GM23338 (cell line): ENCODE results near the gene SOX12. TPM values are rescaled to one million over a fixed set of nuclear protein-coding genes. Genes with fewer than 3 reads are reported as not detected.
"Not testable (repeated sequence)": the region's sequence is repeated elsewhere in the genome, so short reads cannot be mapped to it uniquely, and the experiment has no call there.

ENCODE experiments used
- ATAC-seq: fragments of 200-7000 bp; cut with Tn5 transposase; 3 replicates; pipeline ENCODE4 v1.9.1; 2020
- DNase-seq: peaks from one replicate; pipeline ENCODE4 v3.0.0-alpha.2; 2015; ENCODE audit warnings: low spot score
- H2AFZ ChIP-seq: fragments of 200-600 bp; sonication (generic); 2 replicates; pipeline ENCODE4 v1.8.0; 2016; ENCODE audit warnings: antibody characterized with exemption, mild to moderate bottlenecking, moderate library complexity
- H3F3A ChIP-seq: fragments of 200-600 bp; sonication (generic); replicated peaks from 2 replicates; pipeline ENCODE4 v1.8.0; 2017; ENCODE audit warnings: antibody characterized with exemption, mixed run types, low read depth
- H3K27ac ChIP-seq: fragments of 200-600 bp; sonication (generic); 2 replicates; pipeline ENCODE4 v1.6.1; 2016; ENCODE audit warnings: low read depth
- H3K27me3 ChIP-seq: fragments of 200-600 bp; sonication (generic); 2 replicates; pipeline ENCODE4 v1.8.0; 2016; ENCODE audit warnings: mild to moderate bottlenecking, mixed run types, moderate library complexity; ENCODE audit not compliant: insufficient read depth
- H3K36me3 ChIP-seq: fragments of 200-600 bp; sonication (generic); 2 replicates; pipeline ENCODE4 v1.8.0; 2016; ENCODE audit warnings: mild to moderate bottlenecking; ENCODE audit not compliant: insufficient read depth
- H3K4me1 ChIP-seq: fragments of 200-600 bp; sonication (generic); 2 replicates; pipeline ENCODE4 v1.8.0; 2016; ENCODE audit warnings: mild to moderate bottlenecking, moderate library complexity; ENCODE audit not compliant: insufficient read depth
- H3K4me2 ChIP-seq: fragments of 200-600 bp; sonication (generic); 2 replicates; pipeline ENCODE4 v1.7.1; 2017; ENCODE audit warnings: mixed run types
- H3K4me3 ChIP-seq: fragments of 200-600 bp; sonication (generic); 2 replicates; pipeline ENCODE4 v1.6.1; 2016; ENCODE audit warnings: mixed run types
- H3K79me2 ChIP-seq: fragments of 200-600 bp; sonication (generic); replicated peaks from 2 replicates; pipeline ENCODE4 v1.8.0; 2017; ENCODE audit warnings: mild to moderate bottlenecking; ENCODE audit not compliant: insufficient read depth
- H3K9me2 ChIP-seq: fragments of 200-600 bp; sonication (generic); 2 replicates; pipeline ENCODE4 v1.8.0; 2017; ENCODE audit not compliant: insufficient read depth
- H4K20me1 ChIP-seq: fragments of 200-600 bp; sonication (generic); replicated peaks from 2 replicates; pipeline ENCODE4 v1.8.0; 2017; ENCODE audit warnings: mild to moderate bottlenecking; ENCODE audit not compliant: insufficient read depth
- H3K27ac Mint-ChIP-seq: 2 replicates; pipeline ENCODE4 v1.8.0; 2020; ENCODE audit warnings: inconsistent platforms, mild to moderate bottlenecking, moderate library complexity, mixed read lengths
- H3K27me3 Mint-ChIP-seq: 3 replicates; pipeline ENCODE4 v1.8.0; 2022; ENCODE audit warnings: low read depth, mild to moderate bottlenecking, moderate library complexity, mixed read lengths, inconsistent platforms; ENCODE audit not compliant: insufficient read depth, poor library complexity
- H3K36me3 Mint-ChIP-seq: 3 replicates; pipeline ENCODE4 v1.8.0; 2021; ENCODE audit warnings: low read depth, mild to moderate bottlenecking, inconsistent platforms, moderate library complexity, mixed read lengths
- H3K4me1 Mint-ChIP-seq: 3 replicates; pipeline ENCODE4 v1.8.0; 2020; ENCODE audit warnings: mild to moderate bottlenecking, inconsistent platforms, mixed read lengths
- H3K4me3 Mint-ChIP-seq: 3 replicates; pipeline ENCODE4 v1.8.0; 2021; ENCODE audit warnings: moderate library complexity, mild to moderate bottlenecking, inconsistent platforms, mixed read lengths
- H3K9me3 Mint-ChIP-seq: 3 replicates; pipeline ENCODE4 v1.8.0; 2020; ENCODE audit warnings: moderate library complexity, mild to moderate bottlenecking, inconsistent platforms, mixed read lengths
- CREB1 ChIP-seq: fragments of 250-450 bp; sonication (Bioruptor Pico); IDR thresholded peaks from 2 replicates; pipeline ENCODE4 v1.5.0; 2020; ENCODE audit warnings: low read depth, mild to moderate bottlenecking, moderate library complexity
- ETS1 ChIP-seq: IDR thresholded peaks from 2 replicates; pipeline ENCODE4 v1.6.1; 2016; ENCODE audit warnings: antibody characterized with exemption
- EZH2 ChIP-seq: fragments of 200-600 bp; sonication (generic); IDR thresholded peaks from one replicate; pipeline ENCODE4 v1.8.0; 2017; ENCODE audit warnings: antibody characterized with exemption, mild to moderate bottlenecking, low read depth; ENCODE audit not compliant: unreplicated experiment
- EZH2phosphoT487 ChIP-seq: fragments of 200-600 bp; sonication (generic); IDR thresholded peaks from one replicate; pipeline ENCODE4 v1.8.1; 2018; ENCODE audit warnings: antibody characterized with exemption; ENCODE audit not compliant: unreplicated experiment
- NANOG ChIP-seq: IDR thresholded peaks from 2 replicates; pipeline ENCODE4 v1.6.1; 2016; ENCODE audit warnings: antibody characterized with exemption, borderline replicate concordance
- REST ChIP-seq: IDR thresholded peaks from one replicate; pipeline ENCODE4 v1.6.1; 2018; ENCODE audit warnings: antibody characterized with exemption; ENCODE audit not compliant: unreplicated experiment
- STAT1 ChIP-seq: IDR thresholded peaks from one replicate; pipeline ENCODE4 v1.6.1; 2016; ENCODE audit warnings: antibody characterized with exemption; ENCODE audit not compliant: unreplicated experiment
- ZNF114 ChIP-seq: fragments of 250-450 bp; sonication (Bioruptor Pico); IDR thresholded peaks from 2 replicates; pipeline ENCODE4 v1.5.0; 2020; ENCODE audit warnings: mild to moderate bottlenecking, moderate library complexity
- polyA plus RNA-seq: library from polyadenylated mRNA; unstranded; fragments of >200 nt; fragmentation: Nextera tagmentation; extraction: Ambion mirVana; gene quantifications from 2 replicates; pipeline ENCODE4 v1.2.1, GENCODE V29; 2016
- total RNA-seq: library from RNA; depleted of rRNA; stranded (reverse); fragments of >200 nt; shearing (Covaris generic); gene quantifications from 2 replicates; pipeline ENCODE4 v1.2.3, GENCODE V29; 2014
- TF ChIP-seq, protein P1 (sequence below), 2 experiments: fragments of 200-600 bp in 1 of 2; sonication (generic) in 1 of 2; conservative IDR thresholded peaks; 2 replicates each; pipeline versions ENCODE4 v1.5.1 to v1.6.1; 2016 to 2017; ENCODE audit warnings: antibody characterized with exemption in 2 of 2, low read depth in 2 of 2, mild to moderate bottlenecking in 2 of 2, moderate library complexity in 1 of 2

The SOX12 gene
- total and polyA plus RNA-seq, 2 experiments from 2014 or later = 14.1 to 32.0 TPM

DNA sequence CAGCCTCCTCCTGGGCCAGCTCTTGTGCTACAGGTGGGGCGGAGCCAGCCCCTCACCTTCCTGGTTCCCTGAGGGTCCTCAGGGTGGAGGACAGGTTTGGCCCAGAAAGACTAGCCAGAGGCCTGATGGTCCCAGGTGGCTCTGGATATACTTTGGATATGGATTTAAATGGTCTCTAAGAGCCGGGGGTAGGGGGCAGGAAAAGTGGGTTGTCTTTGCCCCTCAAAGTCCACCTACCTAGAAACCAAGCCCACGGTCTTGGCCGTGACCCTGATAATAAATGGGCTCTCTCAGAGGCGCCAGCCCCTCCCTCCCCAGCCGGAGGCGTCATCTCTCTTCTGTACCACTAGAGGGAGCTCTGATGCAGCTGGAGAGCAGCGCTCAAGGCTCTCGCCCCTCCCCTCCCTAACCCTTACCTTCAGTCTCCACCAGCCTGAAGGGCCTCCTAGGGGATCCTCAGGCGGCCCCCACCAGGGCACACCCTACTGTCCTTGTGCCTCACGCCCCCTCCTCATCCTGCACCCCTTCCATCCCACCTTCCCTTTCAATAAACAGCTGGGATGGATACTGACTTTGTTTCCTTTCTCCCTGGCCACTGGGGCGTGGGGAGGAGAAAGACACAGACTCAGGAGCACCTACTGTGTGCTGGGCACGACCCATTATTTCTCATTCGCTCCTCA lies 29.1 kb downstream of the SOX12 start:
- no peaks in the 10 kb centered on the region for H3K27me3 ChIP-seq
- peaks cover 2% of the 10 kb centered on the region; the same call in 1 of the 3 replicates for H3K36me3 Mint-ChIP-seq
- H3K27ac ChIP-seq = no peak overlapping the region
- H3F3A ChIP-seq = 0 out of 2 replicates have a peak, but pooled peaks cover 6% of the 10 kb centered on the region
- TF ChIP-seq, protein P1, sequence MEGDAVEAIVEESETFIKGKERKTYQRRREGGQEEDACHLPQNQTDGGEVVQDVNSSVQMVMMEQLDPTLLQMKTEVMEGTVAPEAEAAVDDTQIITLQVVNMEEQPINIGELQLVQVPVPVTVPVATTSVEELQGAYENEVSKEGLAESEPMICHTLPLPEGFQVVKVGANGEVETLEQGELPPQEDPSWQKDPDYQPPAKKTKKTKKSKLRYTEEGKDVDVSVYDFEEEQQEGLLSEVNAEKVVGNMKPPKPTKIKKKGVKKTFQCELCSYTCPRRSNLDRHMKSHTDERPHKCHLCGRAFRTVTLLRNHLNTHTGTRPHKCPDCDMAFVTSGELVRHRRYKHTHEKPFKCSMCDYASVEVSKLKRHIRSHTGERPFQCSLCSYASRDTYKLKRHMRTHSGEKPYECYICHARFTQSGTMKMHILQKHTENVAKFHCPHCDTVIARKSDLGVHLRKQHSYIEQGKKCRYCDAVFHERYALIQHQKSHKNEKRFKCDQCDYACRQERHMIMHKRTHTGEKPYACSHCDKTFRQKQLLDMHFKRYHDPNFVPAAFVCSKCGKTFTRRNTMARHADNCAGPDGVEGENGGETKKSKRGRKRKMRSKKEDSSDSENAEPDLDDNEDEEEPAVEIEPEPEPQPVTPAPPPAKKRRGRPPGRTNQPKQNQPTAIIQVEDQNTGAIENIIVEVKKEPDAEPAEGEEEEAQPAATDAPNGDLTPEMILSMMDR (conservative IDR thresholded peaks at IDR 0.05; ENCODE audit: low read depth in 2 of 2) = peak; percentile 96 to 98
- TF ChIP-seq ETS1 (no peak), CREB1 (CRISPR knock-in tag) (peak; percentile 39; the same call in 1 of the 2 replicates)
- H3K9me2 ChIP-seq = no peaks in the 10 kb centered on the region
- H3K79me2 ChIP-seq = no peaks in the 10 kb centered on the region
- no peak overlapping the region for H2AFZ ChIP-seq
- H3K4me1 Mint-ChIP-seq = 0 out of 3 replicates have a peak, but pooled peaks cover 2% of the 10 kb centered on the region
- H3K36me3 ChIP-seq = no peaks in the 10 kb centered on the region
- H3K27ac Mint-ChIP-seq = no peak overlapping the region
- ATAC-seq (peak; percentile 95), DNase-seq (peak; percentile 91)
- H3K4me3 Mint-ChIP-seq = no peak overlapping the region
- no peaks in the 10 kb centered on the region for H4K20me1 ChIP-seq
- no peaks in the 10 kb centered on the region for H3K4me1 ChIP-seq
- no peak overlapping the region for H3K4me2 ChIP-seq
- no peak overlapping the region for H3K4me3 ChIP-seq
- no peaks in the 10 kb centered on the region for H3K9me3 Mint-ChIP-seq
- H3K27me3 Mint-ChIP-seq = peaks cover 9% of the 10 kb centered on the region

GRCh38 chr20:356154-356553 lies 30.8 kb downstream of the SOX12 start:
- H3K27ac Mint-ChIP-seq, H3K27ac ChIP-seq: not testable (repeated sequence)

DNA sequence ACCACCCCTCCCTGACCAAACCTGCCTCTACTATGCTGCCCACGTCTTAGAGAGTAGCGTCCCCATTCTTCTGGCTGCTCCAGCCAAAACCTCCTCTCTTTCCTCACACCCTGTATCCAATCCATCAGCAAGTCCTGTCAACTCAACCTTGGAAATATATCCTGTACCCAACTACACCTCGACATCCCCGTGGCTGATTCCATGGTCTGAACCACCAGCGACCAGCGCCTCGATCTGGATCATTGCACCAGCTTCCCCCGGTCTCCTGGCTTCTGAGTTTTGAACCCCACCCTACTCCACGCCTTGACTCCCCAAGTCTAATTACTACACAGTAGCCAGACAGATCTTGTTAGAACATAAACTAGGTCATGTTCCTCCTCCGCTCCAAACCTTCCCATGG lies 31.4 kb downstream of the SOX12 start:
- H3K27ac Mint-ChIP-seq = no peak overlapping the region
- H3K36me3 Mint-ChIP-seq = no peaks in the 10 kb centered on the region
- H3K9me2 ChIP-seq = no peaks in the 10 kb centered on the region
- no peak overlapping the region; the same call in 2 of the 3 replicates for H3K4me3 Mint-ChIP-seq
- H3K27me3 ChIP-seq = no peaks in the 10 kb centered on the region
- no peaks in the 10 kb centered on the region for H3K36me3 ChIP-seq
- H3K4me3 ChIP-seq = no peak overlapping the region
- peaks cover 13% of the 10 kb centered on the region for H3K4me1 ChIP-seq
- DNase-seq (no peak), ATAC-seq (no peak)
- H4K20me1 ChIP-seq = no peaks in the 10 kb centered on the region
- H3K27me3 Mint-ChIP-seq = peaks cover 14% of the 10 kb centered on the region
- H3K9me3 Mint-ChIP-seq = no peaks in the 10 kb centered on the region; the same call in 2 of the 3 replicates
- no peak overlapping the region for H3K4me2 ChIP-seq
- H2AFZ ChIP-seq = no peak overlapping the region
- 0 out of 2 replicates have a peak, but pooled peaks cover 10% of the 10 kb centered on the region for H3F3A ChIP-seq
- peaks cover 13% of the 10 kb centered on the region for H3K4me1 Mint-ChIP-seq
- H3K27ac ChIP-seq = no peak overlapping the region
- no peaks in the 10 kb centered on the region for H3K79me2 ChIP-seq
- TF ChIP-seq REST (no peak), ETS1 (no peak), EZH2phosphoT487 (no peak), CREB1 (CRISPR knock-in tag) (no peak), NANOG (no peak), ZNF114 (CRISPR knock-in tag) (no peak), STAT1 (no peak), EZH2 (no peak)

More at GRCh38 chr20:356154-356553, 30.8 kb downstream of the SOX12 start:
- not testable (repeated sequence) for H3K36me3 ChIP-seq, H3K4me3 ChIP-seq, H3K9me2 ChIP-seq, H3K27me3 ChIP-seq, DNase-seq, H3K36me3 Mint-ChIP-seq, ATAC-seq, H3K79me2 ChIP-seq, H3K9me3 Mint-ChIP-seq, H4K20me1 ChIP-seq, H2AFZ ChIP-seq, H3K4me3 Mint-ChIP-seq, H3K4me2 ChIP-seq
- Mint-ChIP-seq H3K27me3 (peaks cover 10% of the 10 kb centered on the region), H3K4me1 (peaks cover 13% of the 10 kb centered on the region)
- Histone ChIP-seq H3K4me1 (peaks cover 13% of the 10 kb centered on the region), H3F3A (0 out of 2 replicates have a peak, but pooled peaks cover 10% of the 10 kb centered on the region)
